HG02943 (cell line): ENCODE results near the gene ZFP36L1.
"Not testable (repeated sequence)": the region's sequence is repeated elsewhere in the genome, so short reads cannot be mapped to it uniquely, and the experiment has no call there.

Source experiments
- ATAC-seq: cut with Tn5 transposase; IDR thresholded peaks from one replicate; pipeline ENCODE4 v1.9.1; 2021; ENCODE audit warnings: mild to moderate bottlenecking, low read depth, moderate library complexity; ENCODE audit not compliant: unreplicated experiment

Gene ZFP36L1

DNA sequence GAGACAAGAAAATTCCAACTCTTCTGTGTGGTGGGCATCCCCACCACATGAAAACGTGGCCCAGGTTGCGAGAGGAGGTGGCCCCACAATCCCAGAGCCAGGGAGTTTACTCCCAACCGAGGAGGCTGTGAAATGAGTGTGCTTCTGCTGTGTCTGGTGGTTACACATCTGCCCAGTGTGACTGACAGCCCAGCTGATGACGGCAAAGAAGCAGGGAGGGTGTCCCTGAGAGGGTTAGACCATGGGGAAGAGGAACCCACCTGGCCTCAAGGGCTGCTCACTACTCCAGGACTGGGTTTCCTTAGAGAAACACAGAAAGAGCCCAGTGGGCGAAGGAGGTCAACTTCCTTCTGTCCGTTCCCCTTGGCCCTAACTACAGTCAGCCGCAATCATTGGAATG is 24.6 kb downstream of the ZFP36L1 start:
- no peak for ATAC-seq

DNA sequence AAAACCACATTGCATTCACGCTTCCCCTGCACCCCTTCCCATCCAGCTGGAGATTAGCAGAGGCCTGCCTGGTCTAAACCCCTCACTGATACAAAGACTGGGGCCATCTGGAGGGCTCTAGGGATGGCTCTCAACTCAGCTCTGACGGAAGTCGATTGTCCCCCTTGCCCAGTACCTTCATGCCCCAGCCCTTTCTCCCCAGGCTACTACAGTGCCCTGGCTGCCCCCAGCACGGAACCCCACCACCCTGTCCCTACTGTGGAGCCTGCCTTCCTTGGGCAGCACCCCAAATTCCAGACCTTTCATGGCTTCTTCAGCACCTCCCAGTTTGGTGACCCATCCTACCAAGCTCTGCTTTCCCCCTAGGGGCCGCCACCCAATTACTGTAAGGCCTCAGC is 25.6 kb downstream of the ZFP36L1 start:
- ATAC-seq: no peak

DNA sequence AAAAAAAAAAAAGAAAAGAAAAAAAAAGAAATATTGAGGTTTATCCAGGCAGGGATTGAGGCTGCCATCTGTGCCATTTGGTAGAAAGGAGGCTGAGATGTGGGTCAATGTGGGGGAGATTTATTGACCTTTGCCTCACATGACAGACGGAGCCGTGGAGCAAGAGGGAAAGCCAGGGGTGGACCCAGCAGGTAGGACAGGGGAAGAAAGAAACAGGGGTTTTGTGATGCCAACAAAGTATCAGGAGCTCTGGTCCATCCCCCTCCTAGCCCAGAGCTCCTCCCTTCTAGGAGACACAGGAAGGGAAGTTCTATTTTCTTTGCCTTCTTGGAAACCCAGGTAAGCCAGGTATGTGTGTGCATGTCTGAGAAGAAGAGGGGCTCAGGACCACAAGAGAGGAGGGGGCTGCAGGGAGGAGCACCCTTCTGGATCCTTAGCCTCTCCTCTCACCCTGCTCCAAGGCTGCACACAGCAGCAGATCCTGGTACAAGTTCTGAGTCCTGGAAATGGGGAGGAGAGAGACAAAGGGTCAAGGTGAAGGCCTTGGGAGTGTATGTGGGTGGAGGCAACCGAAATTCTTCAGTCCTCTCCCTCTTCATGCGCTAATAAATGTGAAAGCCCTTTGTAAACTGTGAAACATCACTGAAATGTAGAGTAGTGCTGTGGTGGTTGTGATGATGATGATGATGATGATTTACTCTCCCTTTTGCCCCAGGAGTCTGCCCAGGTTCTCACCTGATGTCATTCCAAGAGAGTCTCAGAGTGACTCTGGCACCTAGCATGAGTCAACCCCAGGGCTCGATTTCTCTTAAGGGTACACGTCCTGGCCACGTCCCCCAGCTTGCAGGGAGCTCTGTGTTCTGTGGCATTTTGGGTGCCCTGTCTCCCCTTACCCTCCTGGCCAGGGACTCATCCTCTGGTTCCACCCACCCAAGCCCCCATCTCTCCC is 26.3 kb downstream of the ZFP36L1 start:
- no peak for ATAC-seq

DNA sequence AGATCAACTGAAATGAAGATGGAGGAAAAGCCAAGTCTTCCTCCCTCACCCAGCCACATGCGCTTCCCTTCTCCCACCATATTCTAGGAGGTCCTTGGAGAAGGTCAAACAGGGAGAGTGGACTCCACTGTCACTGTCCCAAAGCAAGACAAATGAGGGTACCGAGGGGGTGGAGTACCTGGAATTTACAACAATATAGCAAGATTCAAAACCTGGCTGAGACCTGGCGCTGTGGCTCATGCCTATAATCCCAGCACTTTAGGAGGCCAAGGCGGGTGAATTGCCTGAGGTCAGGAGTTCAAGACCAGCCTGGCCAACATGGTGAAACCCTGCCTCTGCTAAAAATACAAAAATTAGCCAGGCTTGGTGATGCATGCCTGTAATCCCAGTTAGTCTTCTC is 29.0 kb downstream of the ZFP36L1 start:
- not testable (repeated sequence) for ATAC-seq

DNA sequence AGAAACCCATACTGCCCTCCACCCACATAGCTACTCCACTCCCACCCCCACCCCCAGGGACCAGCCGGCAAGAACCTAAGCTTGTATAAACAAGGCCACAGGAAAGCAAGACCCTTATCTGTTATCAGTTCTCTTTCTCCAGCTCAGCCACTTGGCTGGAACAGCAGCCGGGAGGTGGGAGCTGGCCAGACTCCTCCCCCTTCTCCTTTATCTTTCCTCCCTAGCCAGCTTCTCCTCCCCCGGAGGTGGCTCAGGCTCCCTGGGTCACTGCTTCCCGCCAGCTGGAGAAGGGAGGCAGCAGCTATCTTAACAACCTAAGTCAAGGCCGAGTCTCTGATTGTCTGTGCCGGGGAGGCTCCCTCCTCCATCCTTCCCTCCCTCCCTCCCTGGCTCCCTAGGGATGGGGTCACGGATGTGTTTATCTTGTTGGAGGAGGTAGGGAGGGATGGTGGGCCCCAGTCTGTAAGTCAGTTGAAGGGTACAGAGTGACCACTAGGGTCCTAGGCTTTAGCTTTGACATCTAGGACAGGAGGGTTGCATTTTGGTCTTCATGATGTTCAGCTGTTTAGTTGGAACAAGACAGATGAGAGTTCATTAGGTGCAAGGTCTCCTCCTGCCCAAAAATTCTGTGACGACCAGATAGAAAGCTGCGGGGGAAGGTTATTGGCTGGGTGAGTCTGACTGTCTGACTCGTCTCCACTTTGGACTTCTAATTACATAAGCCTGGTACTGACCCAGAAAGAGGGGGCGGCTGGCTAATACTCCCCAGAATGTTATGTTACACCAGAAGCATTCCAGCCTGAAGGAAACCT is 29.7 kb downstream of the ZFP36L1 start:
- ATAC-seq: no peak

DNA sequence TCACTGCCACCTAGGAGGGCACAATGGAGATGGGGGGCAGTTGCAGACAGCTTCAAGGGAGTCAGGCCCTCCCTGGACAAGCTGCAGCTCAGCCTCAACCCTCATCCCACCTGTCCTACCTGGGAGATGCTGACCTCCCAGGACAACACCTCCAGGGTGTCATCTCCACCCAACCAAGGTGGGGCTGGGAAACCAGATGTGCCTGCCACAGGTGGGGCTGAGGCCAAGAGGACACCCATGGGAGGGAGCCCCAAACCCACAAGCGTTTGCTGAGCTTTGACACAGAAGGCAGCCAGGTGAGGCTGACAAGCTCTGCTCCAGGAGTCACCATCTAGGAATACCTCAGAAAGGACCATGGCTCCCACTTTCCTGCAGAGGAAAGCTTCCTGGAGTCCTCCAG is 31.5 kb downstream of the ZFP36L1 start:
- ATAC-seq: no peak

DNA sequence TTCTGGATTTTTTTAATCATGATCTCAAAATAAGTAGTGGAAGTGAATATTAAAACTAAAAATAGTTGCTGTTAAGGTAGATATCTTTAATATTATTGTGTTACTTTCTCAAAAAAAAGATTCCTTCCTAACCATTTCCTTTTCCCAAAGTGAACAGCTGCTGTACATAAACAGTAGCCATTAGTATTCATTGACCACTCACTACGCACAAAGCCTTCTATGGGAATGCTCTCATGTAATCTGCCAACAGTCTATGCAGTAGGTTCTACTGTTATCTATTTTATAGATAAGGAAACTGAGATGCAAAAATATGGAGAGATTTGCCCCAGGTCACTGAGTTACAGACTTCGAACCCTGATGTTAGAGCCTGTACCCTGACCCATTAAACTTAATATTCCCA is 32.1 kb downstream of the ZFP36L1 start:
- no peak for ATAC-seq

DNA sequence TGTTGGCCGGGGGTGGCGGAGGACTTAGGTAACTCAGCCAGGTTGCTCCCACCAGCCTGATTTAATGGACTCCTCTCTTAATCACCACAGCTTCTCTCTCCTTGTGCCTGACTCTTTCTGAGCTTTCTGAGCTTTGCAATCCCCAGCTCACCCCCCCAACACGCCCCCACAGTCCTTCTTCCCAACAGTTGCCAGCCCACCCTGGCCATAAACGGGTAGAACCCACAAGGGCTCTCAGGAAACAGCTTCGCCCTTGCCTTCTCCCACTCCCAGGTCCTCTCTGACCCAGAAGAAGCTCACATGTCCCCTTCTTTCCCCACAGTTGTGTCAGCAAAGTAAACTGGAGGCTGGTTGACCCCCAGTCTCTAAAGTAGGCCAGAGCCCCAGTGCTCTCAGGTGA is 32.9 kb downstream of the ZFP36L1 start:
- no peak for ATAC-seq

DNA sequence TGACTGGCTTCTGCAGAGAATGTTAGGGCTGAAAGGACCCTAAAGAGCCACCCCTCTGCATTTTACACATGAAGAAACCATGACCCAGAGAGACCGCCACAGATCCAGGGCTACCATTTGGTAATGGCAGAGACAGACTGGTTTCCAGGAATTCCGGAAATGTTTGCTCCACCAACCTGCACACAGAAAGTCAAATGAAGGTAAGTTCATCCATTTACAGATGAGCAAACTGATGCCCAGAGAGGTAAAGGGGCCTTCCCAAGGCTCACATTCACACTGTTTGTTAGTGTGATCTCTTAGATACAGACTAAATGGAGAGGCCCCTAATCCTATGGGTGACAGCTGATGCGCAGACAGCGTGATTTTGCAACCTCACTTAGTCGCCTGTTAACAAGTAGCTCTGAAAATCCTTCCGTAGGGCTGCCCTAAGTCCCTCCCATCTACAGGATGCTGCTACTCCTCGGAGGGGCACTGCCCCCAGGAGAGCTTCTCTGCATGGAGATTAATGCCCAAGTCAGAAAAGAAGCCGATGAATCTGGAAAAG is 33.8 kb downstream of the ZFP36L1 start:
- ATAC-seq: no peak

DNA sequence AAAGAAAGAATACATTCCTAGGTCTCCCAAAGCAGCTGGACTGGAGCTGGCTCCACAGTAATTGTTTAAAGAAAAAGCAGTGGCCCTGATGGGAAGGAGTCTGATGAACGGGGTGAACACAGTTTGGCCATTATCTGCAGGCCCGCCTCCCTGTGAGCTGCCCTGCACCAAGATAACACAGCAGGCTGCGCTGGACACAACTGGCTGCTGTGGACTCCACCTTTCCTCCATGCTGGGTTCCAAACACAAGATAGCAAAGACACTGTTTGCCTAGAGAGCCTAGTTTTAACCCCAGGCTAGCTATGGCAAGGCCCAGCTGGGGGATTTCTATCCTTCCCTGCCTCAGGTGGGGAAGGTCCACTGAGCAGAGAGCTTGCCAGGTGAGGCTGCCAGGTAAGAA is 34.6 kb downstream of the ZFP36L1 start:
- no peak for ATAC-seq

DNA sequence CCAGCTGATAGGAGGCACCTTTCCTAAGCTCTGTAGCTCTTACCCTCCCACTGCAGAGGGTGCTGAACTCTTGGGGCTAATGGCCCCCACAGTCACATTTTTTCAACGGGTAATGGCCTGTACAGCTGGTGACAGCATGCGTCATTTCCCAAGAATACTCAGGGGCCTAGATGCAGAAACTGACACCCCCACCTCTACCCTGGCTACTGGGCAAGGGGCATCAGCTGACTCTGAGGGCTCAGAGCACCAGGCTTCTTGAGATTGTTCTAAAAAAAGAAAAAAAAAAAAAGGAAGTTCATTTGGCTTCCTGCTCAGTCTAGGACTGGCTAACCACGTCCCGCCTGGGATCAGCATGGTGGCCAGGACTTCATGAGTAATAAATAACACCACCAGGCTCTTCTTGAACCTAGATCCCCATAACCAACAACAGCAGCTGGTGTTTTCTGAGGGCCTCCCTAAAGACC is 35.2 kb downstream of the ZFP36L1 start:
- ATAC-seq: no peak

DNA sequence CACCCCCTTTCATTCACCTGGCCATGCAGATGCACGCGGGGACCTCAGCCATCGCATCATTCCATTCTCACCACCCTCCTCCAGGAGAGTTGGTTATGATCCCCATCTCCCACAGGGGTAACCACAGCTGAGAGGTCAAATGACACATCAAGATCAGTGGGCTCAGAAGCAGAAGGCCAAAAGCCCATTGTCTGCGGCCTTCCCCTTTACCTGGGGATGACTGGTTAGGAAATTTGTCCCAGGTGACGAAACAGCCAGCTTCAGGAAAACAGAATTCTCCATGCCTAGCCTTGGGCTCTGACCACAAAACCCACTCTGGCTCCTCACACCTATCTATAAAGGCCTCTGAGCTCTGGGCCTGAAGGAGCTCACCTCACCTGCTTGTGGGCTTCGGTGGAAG is 36.1 kb downstream of the ZFP36L1 start:
- no peak for ATAC-seq

DNA sequence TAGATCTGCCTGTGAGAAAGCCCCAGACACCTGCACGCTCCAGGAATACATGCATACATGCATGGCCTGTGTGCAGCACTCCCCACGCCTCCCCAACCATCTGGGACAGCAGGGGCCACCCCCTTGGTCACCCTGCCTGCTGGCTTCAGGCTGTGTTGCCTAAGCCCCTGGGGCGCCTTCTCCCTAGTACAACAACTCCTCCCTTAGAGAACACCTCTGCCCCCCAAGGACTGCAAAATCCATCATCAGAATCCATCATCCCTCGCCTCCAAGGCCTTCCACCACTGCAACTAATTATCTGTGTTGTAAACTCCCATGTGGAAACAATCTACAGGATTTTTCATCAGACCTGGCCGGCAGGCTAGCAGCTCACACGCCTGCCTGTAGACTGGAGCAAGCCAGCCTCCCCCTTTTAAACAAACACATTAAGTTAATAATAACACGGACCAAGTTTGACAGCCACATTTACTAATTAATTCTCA is 36.8 kb downstream of the ZFP36L1 start:
- ATAC-seq: no peak

DNA sequence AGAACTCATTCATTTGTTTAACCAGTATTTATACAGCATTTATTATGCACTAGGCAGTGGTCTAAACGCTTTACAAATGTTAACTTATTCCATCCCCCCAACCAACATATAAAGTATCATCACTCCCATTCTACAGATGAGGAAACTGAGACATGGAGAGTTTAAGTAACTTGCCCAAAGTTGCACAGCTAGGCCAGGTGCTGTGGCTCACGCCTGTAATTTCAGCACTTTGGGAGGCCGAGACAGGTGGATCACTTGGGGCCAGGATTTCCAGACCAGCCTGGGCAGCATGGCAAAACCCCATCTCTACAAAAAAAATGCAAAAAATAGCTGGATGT is 37.9 kb downstream of the ZFP36L1 start:
- no peak for ATAC-seq

DNA sequence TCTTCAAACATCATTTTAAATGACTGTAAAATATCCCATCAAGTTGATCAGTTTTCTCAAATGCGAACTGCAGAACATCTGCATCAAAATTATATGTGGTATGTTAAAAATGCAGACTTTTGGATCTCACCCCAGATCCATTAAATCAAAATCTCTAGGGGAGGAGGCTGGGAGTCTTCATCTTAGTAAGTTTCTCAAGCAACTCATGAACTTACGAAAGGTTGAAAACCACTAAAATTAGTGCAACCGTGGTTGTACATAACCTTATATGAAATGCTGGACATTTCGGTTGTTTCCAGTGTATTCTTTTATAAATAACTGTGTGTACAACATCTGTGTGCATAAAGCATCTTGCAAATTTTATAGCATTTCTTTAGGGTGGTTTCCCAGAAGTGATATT is 39.2 kb downstream of the ZFP36L1 start:
- ATAC-seq: no peak

DNA sequence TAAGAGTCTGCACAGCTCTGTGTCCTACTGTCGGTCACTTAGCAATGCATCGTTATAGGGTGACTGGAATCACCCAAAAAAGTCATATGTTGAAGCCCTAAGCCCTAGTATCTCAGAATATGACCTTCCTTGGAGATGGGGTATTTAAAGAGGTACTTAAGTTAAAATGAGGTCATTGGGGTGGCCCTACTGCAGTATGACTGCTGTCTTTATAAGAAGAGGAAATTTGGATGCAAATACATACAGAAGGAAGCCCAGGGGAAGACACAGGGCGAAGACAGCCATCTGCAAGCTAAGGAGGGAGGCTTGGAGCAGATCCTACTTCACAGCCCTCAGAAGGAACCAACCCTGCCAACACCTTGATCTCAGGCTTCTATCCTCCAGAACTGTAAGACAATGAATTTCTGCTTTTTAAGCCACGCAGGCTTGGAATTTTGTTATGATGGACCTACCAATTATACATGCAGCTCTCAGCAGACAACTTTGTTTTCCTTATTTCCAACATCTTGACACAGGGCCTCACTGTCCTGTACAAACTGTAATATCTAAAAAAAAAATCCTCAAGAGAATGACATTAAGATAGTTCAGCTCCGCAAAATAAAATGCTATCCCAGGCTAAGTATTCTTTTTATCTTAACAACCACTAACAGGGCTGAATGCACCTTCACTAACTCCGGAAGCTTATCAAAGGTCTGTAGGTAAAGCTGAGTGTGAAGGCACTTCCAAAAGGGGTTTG is 40.4 kb downstream of the ZFP36L1 start:
- ATAC-seq: no peak

DNA sequence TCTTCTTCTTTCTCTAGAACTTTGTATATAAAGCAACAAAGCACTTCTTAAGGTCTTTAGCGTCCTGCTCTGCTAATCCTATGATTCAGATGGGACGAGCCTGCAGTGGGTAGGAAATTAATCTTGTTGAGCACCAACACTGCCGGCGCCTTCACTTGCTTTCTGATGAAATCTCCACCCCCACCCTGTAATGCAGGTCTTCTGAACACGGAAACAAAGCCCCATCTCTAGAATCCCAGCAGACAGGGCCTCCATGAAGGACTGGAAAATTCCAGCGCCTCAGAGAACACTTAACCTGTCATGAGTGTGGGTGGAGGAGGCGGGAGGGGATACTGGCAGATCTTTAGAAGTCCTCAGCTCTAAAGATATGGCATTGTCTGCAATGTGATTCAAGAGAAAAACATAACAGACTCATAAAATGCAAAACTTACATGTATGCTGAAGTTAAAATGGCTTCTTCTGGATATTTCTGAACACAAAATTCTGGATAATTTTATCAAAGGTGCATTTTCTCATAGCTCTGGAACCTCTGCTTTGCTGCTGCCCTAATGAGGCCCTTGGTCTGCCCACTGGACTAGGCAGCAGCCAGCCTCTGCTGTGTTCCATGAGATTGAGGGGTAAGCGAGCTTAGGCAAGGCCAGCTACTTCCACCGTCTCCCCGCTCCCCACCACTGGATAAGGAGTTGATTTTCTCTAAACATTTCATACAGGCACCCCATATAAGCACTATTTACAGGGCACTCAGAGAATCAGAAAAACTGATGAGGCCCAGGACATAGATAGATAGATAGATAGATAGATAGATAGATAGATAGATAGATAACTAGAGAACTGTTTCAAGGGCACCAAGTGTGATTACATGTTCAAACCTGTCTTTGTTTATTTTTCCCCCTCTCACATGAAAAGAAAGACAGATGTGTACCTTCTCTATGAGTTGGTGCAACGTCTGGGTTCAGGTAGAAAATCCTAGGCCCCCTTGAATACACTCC is 43.1 kb downstream of the ZFP36L1 start:
- no peak for ATAC-seq

DNA sequence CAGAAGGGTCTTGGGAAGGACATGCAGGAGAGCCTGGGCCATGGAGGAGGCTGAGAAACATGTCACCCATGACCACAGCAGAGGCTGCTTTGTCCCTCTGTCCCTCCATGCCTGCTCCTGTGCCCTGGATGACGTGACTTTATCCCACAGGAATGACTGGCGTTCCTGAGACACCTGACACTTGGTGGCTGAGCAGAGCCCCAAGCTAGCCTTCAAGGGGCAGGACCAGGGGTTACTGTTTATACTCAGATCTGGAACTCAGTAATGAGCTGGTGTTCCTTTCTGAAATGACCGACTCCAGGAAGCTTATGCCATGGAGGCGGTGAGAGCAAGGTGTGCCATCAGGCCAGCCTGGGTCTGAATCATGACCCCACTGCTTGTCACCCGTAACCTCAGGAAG is 44.2 kb downstream of the ZFP36L1 start:
- ATAC-seq: no peak

DNA sequence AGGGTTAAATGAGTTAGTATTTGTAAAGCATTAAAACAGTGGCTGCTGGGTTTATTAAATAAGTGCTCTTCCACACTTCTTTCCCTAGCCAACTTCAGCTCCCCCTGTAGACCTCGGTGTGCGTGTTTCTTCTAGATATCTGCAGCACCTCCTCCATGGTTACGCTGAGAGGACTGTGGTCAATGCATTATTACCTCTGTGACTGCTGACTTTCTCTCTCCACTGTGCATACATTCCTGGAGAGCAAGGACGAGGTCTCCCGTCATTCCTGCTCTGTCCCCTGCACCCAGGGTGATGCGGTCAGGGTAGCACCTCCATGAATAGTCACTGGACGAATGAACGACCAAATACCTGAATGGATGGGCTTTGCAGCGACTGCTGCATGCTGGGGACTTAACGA is 44.6 kb downstream of the ZFP36L1 start:
- no peak for ATAC-seq
